Psoas muscle (tissue), 8 donors: Measurements from ENCODE around the gene FGF11. TPM values are rescaled to one million over a fixed set of nuclear protein-coding genes. Genes with fewer than 3 reads are reported as not detected.

Source experiments
- ATAC-seq, 4 donors: fragments of 200-7000 bp; cut with Tn5 transposase; one replicate each; pipeline ENCODE4 v1.9.1; 2020; ENCODE audit warnings: moderate library complexity in 3 of 4, mild to moderate bottlenecking in 2 of 4
- DNase-seq, 2 donors: peaks; one replicate each; pipeline ENCODE4 v3.0.0-alpha.2; 2020
- H3K27ac ChIP-seq: fragments of 200-600 bp; one replicate; pipeline ENCODE4 v1.8.0; 2022
- H3K27me3 ChIP-seq, 3 donors: fragments of 200-600 bp in 1 of 3; one replicate each; pipeline versions ENCODE4 v1.6.1 to v1.8.0; 2013 to 2022; ENCODE audit warnings: low read length in 2 of 3, mild to moderate bottlenecking in 2 of 3, moderate library complexity in 1 of 3; ENCODE audit not compliant: insufficient read depth in 3 of 3
- H3K36me3 ChIP-seq, 2 donors: fragments of 200-600 bp in 1 of 2; one replicate each; pipeline versions ENCODE4 v1.6.1 to v1.8.0; 2013 to 2022; ENCODE audit warnings: low read depth in 1 of 2, mild to moderate bottlenecking in 1 of 2, moderate library complexity in 1 of 2; ENCODE audit not compliant: insufficient read depth in 1 of 2
- H3K4me1 ChIP-seq: fragments of 200-600 bp; one replicate; pipeline ENCODE4 v1.8.0; 2022
- H3K4me3 ChIP-seq: fragments of 200-600 bp; one replicate; pipeline ENCODE4 v1.8.0; 2022; ENCODE audit warnings: mild to moderate bottlenecking
- H3K9me3 ChIP-seq: fragments of 200-600 bp; one replicate; pipeline ENCODE4 v1.8.0; 2022
- CTCF ChIP-seq: fragments of 200-600 bp; IDR thresholded peaks from one replicate; pipeline ENCODE4 v1.8.0; 2022; ENCODE audit warnings: antibody characterized with exemption
- WGBS, 3 donors: extraction: QIAGEN DNeasy Blood & Tissue Kit; methylation state at CpG; one replicate each; pipeline versions ENCODE4 v1.1.6 to v1.1.7; 2013; 5-methylcytosine and 5-hydroxymethylcytosine counted together
- intact Hi-C, 2 donors: fragments of 100-400 bp; cut with DNase I; formaldehyde crosslinking; loops; one replicate each; pipeline versions ENCODE4 v1.11.0 to v1.14.2; 2022
- polyA plus RNA-seq, 3 donors: library from polyadenylated mRNA; stranded (reverse); fragments of 200-250 nt; gene quantifications; one replicate each; pipeline ENCODE4 v1.2.3, GENCODE V29; 2013
- total RNA-seq, 4 donors: library from RNA; stranded (reverse); fragmentation: NEBNext Ultra II Directional in 2 of 4; extraction: Animal tissue kit (Norgen Biotek cat#: 25700) in 2 of 4; gene quantifications; one replicate each; pipeline versions ENCODE4 v1.2.1 to v1.2.4, GENCODE V29; 2021 to 2023
- donor health status: healthy with polysubstance abuse.
- donor health status: DM: no; HTN: no; CAD: no; lungs with moderate emphysema.
- donor health status: Bipolar disorder and iron deficiency.
- donor health status: healthy.
- donor health status: DM: yes; HTN: yes; CAD: no.
- donor health status: DM: no; HTN: no; CAD: no.
- donor health status: DM: no; HTN: no; CAD: no.
- donor health status: DM: yes; HTN: yes; CAD: no.

FGF11 gene
- total and polyA plus RNA-seq, 7 donors: 2.0 to 21.1 (median 4.4) TPM

GRCh38 chr17:7440113-7440833 lies 961 bp downstream of the FGF11 start:
- H3K4me1 ChIP-seq: peaks cover 54% of the 10 kb centered on the region
- DNase-seq (peak; percentile 73 to 86), ATAC-seq (peak in 3 of 4 donors; percentile 6 to 18 (median 9))
- WGBS, 3 donors: 2 to 3% (median 3%) methylated on average over 43 to 46 of the region's 46 CpGs
- H3K9me3 ChIP-seq: no peaks in the 10 kb centered on the region
- no peak for TF ChIP-seq CTCF
- peak overlapping the region; percentile 72 for H3K4me3 ChIP-seq
- intact Hi-C loops: loop anchor here (1.0 to 5.0 kb wide), 3 partner anchors 39 to 44 kb away; partner anchors contain the start of genes POLR2A (in 1 of the 2) and ZBTB4 (in 1 of the 2)
- H3K36me3 ChIP-seq: no peaks in the 10 kb centered on the region
- H3K27ac ChIP-seq: peak overlapping the region; percentile 100
- no peaks in the 10 kb centered on the region for H3K27me3 ChIP-seq

GRCh38 chr17:7440834-7441195 lies 1.5 kb downstream of the FGF11 start:
- Histone ChIP-seq H3K27ac (peak overlapping the region; percentile 100), H3K4me1 (peaks cover 50% of the 10 kb centered on the region), H3K27me3 (no peaks in the 10 kb centered on the region), H3K9me3 (no peaks in the 10 kb centered on the region), H3K36me3 (no peaks in the 10 kb centered on the region), H3K4me3 (peak overlapping the region; percentile 72)
- intact Hi-C loops: loop anchor here (1.0 to 5.0 kb wide), 3 partner anchors 38 to 44 kb away; partner anchors contain the start of genes POLR2A (in 1 of the 2) and ZBTB4 (in 1 of the 2)
- WGBS, 3 donors: 5 to 10% (median 7%) methylated on average over 12 of the region's 12 CpGs
- ATAC-seq (peak; percentile 31 to 50 (median 36)), DNase-seq (peak; percentile 85 to 88)
- no peak for TF ChIP-seq CTCF

GRCh38 chr17:7441266-7441665 lies 2.0 kb downstream of the FGF11 start:
- H3K4me1 ChIP-seq: peaks cover 48% of the 10 kb centered on the region
- no peak for DNase-seq
- no peak for TF ChIP-seq CTCF
- intact Hi-C loops: loop anchor here in 1 of 2 donors (2.0 to 5.0 kb wide), 2 partner anchors 38 to 44 kb away; partner anchors contain the start of gene ZBTB4
- H3K4me3 ChIP-seq: peak overlapping the region; percentile 72
- no peaks in the 10 kb centered on the region for H3K27me3 ChIP-seq
- no peaks in the 10 kb centered on the region for H3K36me3 ChIP-seq
- WGBS, 3 donors: 56 to 71% (median 63%) methylated on average over 7 of the region's 7 CpGs
- peak overlapping the region; percentile 100 for H3K27ac ChIP-seq
- no peaks in the 10 kb centered on the region for H3K9me3 ChIP-seq
- ATAC-seq: no peak

GRCh38 chr17:7442142-7442541 lies 2.8 kb downstream of the FGF11 start:
- ATAC-seq (no peak), DNase-seq (no peak)
- Histone ChIP-seq H3K27ac (peak overlapping the region; percentile 100), H3K4me1 (peaks cover 48% of the 10 kb centered on the region), H3K4me3 (no peak overlapping the region), H3K27me3 (peaks cover 0 to 3% (median 0%) of the 10 kb centered on the region in 3 donors), H3K9me3 (no peaks in the 10 kb centered on the region), H3K36me3 (peaks cover 0 to 8% of the 10 kb centered on the region in 2 donors)
- WGBS, 3 donors: 83 to 100% (median 87%) methylated on average over 2 of the region's 2 CpGs
- TF ChIP-seq CTCF: no peak
- intact Hi-C loops: loop anchor here in 1 of 2 donors (5.0 kb wide), 1 partner anchor 45 kb away; no protein-coding TSS in a partner anchor
